Measurements from ENCODE around the gene LMOD2. TPM values are rescaled to one million over a fixed set of nuclear protein-coding genes. Genes with fewer than 3 reads are reported as not detected.

The LMOD2 gene
- total and polyA plus RNA-seq, 10 of the 15 experiments (the other 5 are each of a cell fraction or from before 2014, with no cell fraction given): not detected

- intact Hi-C loops (cut with micrococcal nuclease; ENCODE audit: unreplicated experiment): loop anchor here (5.0 kb wide), 1 partner anchor 229 kb away; no protein-coding TSS in a partner anchor
- in situ Hi-C loops (cut with MboI): no loop called here
- FAIRE-seq (no peak), DNase-seq (ENCODE audit: low read depth, low spot score) (no peak), ATAC-seq (no peak)
- Histone ChIP-seq H3K9ac (ENCODE audit: control insufficient read depth, insufficient read depth, low read length) (no peak overlapping the region), H3K36me3 (ENCODE audit: control insufficient read depth in 2 of 2, insufficient read depth in 2 of 2, low read length in 1 of 2) (no peaks in the 10 kb centered on the region), H3K27me3 (replicated peaks in 1 of 2; ENCODE audit: control insufficient read depth in 2 of 2, insufficient read depth in 2 of 2, low read length in 1 of 2) (no peaks in the 10 kb centered on the region; a peak in 1 of 4 replicates), H3K4me3 (no peak overlapping the region), H2AFZ (ENCODE audit: control insufficient read depth, low read depth, low read length) (no peak overlapping the region), H3K27ac (ENCODE audit: control insufficient read depth, insufficient read depth) (no peak overlapping the region), H4K20me1 (ENCODE audit: control insufficient read depth, insufficient read depth) (no peaks in the 10 kb centered on the region), H3K9me3 (replicated peaks; ENCODE audit: control insufficient read depth, insufficient read depth, low read length) (no peaks in the 10 kb centered on the region), H3K4me2 (ENCODE audit: control insufficient read depth, insufficient read depth) (no peak overlapping the region), H3K79me2 (ENCODE audit: control insufficient read depth, insufficient read depth, low read length) (no peaks in the 10 kb centered on the region), H3K4me1 (ENCODE audit: control insufficient read depth, insufficient read depth, low read length) (no peaks in the 10 kb centered on the region)
- WGBS (ENCODE audit: insufficient coverage, insufficient replicate concordance, low lambda C conversion rate, missing lambda C conversion rate): 3% methylated on average over 2 of the region's 2 CpGs
- BruUV-seq (replicated peaks): no TSS peak
- ChIA-PET RAD21 (ENCODE audit: unreplicated experiment) (interaction anchor here (1.0 to 1.2 kb wide), 2 partner anchors 234 to 1687 kb away, joined by 3 to 5 read pairs; no protein-coding TSS in a partner anchor), POLR2A (interaction anchor here (0.6 kb wide), 1 partner anchor 910 kb away, joined by 3 read pairs; no protein-coding TSS in a partner anchor), CTCF (interaction anchor here (0.6 to 3.2 kb wide), 2 partner anchors 15 to 169 kb away, joined by 3 to 25 read pairs; no protein-coding TSS in a partner anchor), SMC1A (ENCODE audit: uncharacterized antibody, unreplicated experiment) (interaction anchor here (3.5 kb wide), 1 partner anchor 234 kb away, joined by 14 read pairs; no protein-coding TSS in a partner anchor)
- no peak for TF ChIP-seq SRF (IDR thresholded peaks at IDR 0.05; ENCODE audit: low read depth in 2 of 2, low read length in 2 of 2)
- TF ChIP-seq SUPT20H (IDR thresholded peaks at IDR 0.05; ENCODE audit: borderline replicate concordance, control insufficient read depth, low read depth, low read length): no peak
- no peak for TF ChIP-seq CHD2 (IDR thresholded peaks at IDR 0.05; ENCODE audit: borderline replicate concordance, low read depth, low read length)
- no peak for TF ChIP-seq NBN (IDR thresholded peaks at IDR 0.05)
- TF ChIP-seq MYC (IDR thresholded peaks at IDR 0.05; ENCODE audit: insufficient read depth, insufficient read length, insufficient replicate concordance, low read length, severe bottlenecking): no peak
- no peak for TF ChIP-seq RAD21 (IDR thresholded peaks at IDR 0.05; ENCODE audit: insufficient read depth, low read depth, low read length)
- no peak for TF ChIP-seq KLF5 (IDR thresholded peaks at IDR 0.05; ENCODE audit: partially characterized antibody)
- TF ChIP-seq HSF1 (IDR thresholded peaks at IDR 0.05; ENCODE audit: low read depth, low read length): no peak
- TF ChIP-seq JUNB (IDR thresholded peaks at IDR 0.05): no peak
- no peak for TF ChIP-seq BMI1 (IDR thresholded peaks at IDR 0.05; ENCODE audit: borderline replicate concordance)
- TF ChIP-seq, protein P1, sequence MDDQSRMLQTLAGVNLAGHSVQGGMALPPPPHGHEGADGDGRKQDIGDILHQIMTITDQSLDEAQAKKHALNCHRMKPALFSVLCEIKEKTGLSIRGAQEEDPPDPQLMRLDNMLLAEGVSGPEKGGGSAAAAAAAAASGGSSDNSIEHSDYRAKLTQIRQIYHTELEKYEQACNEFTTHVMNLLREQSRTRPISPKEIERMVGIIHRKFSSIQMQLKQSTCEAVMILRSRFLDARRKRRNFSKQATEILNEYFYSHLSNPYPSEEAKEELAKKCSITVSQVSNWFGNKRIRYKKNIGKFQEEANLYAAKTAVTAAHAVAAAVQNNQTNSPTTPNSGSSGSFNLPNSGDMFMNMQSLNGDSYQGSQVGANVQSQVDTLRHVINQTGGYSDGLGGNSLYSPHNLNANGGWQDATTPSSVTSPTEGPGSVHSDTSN (IDR thresholded peaks at IDR 0.05; ENCODE audit: insufficient replicate concordance, low read depth, low read length): no peak
- no peak for TF ChIP-seq CREB1 (IDR thresholded peaks at IDR 0.05; ENCODE audit: low read depth)
- TF ChIP-seq TCF12 (IDR thresholded peaks at IDR 0.05; ENCODE audit: low read depth, low read length): no peak
- TF ChIP-seq CHD4 (IDR thresholded peaks at IDR 0.05): no peak
- no peak for TF ChIP-seq POU2F2 (IDR thresholded peaks at IDR 0.05; ENCODE audit: borderline replicate concordance, low read depth, low read length)
- TF ChIP-seq SIX5 (IDR thresholded peaks at IDR 0.05; ENCODE audit: low read depth, low read length, severe bottlenecking): no peak
- TF ChIP-seq JUND (IDR thresholded peaks at IDR 0.05; ENCODE audit: low read depth, low read length): no peak
- no peak for TF ChIP-seq HDGF (IDR thresholded peaks at IDR 0.05)
- TF ChIP-seq, protein P2, sequence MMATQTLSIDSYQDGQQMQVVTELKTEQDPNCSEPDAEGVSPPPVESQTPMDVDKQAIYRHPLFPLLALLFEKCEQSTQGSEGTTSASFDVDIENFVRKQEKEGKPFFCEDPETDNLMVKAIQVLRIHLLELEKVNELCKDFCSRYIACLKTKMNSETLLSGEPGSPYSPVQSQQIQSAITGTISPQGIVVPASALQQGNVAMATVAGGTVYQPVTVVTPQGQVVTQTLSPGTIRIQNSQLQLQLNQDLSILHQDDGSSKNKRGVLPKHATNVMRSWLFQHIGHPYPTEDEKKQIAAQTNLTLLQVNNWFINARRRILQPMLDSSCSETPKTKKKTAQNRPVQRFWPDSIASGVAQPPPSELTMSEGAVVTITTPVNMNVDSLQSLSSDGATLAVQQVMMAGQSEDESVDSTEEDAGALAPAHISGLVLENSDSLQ (IDR thresholded peaks at IDR 0.05): no peak
These were observed 17.8 kb upstream of the LMOD2 start for GRCh38 chr7:123637878-123638277.

Measured in GM12878 (cell line).